IMR-90 (cell line): ENCODE results near the gene NSUN6. TPM values are rescaled to one million over a fixed set of nuclear protein-coding genes. Genes with fewer than 3 reads are reported as not detected.

Source experiments
- ATAC-seq: fragments of 200-7000 bp; cut with Tn5 transposase; 2 replicates; pipeline ENCODE4 v1.9.1; 2020; ENCODE audit warnings: low read depth, mild to moderate bottlenecking, moderate library complexity
- BruUV-seq: library from RNA; stranded (reverse); fragments of 400-500 nt; replicated peaks from 2 replicates; lab custom pipeline; 2021; lab: Mats Ljungman, UMichigan
- CTCF ChIA-PET: fragments of 300-600 bp; formaldehyde crosslinking; extraction: SDS; loops from one replicate; lab custom pipeline; 2021; ENCODE audit warnings: antibody characterized with exemption; lab: Yijun Ruan, JAX
- POLR2A ChIA-PET: fragments of 300-600 bp; sonication (Branson Sonifier 250); formaldehyde crosslinking; loops from one replicate; lab custom pipeline; 2022; ENCODE audit warnings: antibody characterized with exemption; ENCODE audit not compliant: unreplicated experiment; lab: Charles Lee
- DNase-seq: peaks from one replicate; pipeline ENCODE4 v3.0.0; 2013
- H2AFZ ChIP-seq: replicated peaks from 2 replicates; pipeline ENCODE3; 2013; ENCODE audit warnings: low read length, mild to moderate bottlenecking; ENCODE audit not compliant: poor library complexity
- H2AK5ac ChIP-seq: 2 replicates; pipeline ENCODE4 v1.6.1; 2013; ENCODE audit warnings: low read depth, low read length, inconsistent platforms
- H2AK9ac ChIP-seq: replicated peaks from 2 replicates; pipeline ENCODE3; 2013; ENCODE audit warnings: mild to moderate bottlenecking, low read depth, low read length, moderate library complexity; ENCODE audit not compliant: poor library complexity
- H2BK120ac ChIP-seq: 2 replicates; pipeline ENCODE4 v1.6.1; 2013; ENCODE audit warnings: low read depth, low read length, inconsistent platforms
- H2BK15ac ChIP-seq: 3 replicates; pipeline ENCODE4 v1.6.1; 2013; ENCODE audit warnings: low read depth, low read length, inconsistent platforms
- H2BK20ac ChIP-seq: 2 replicates; pipeline ENCODE4 v1.6.1; 2013; ENCODE audit warnings: low read depth, mild to moderate bottlenecking, inconsistent platforms, low read length, moderate library complexity
- H2BK5ac ChIP-seq: 2 replicates; pipeline ENCODE4 v1.6.1; 2013; ENCODE audit warnings: mild to moderate bottlenecking, low read depth, low read length, inconsistent platforms; ENCODE audit not compliant: poor library complexity, severe bottlenecking
- H3K14ac ChIP-seq: replicated peaks from 2 replicates; pipeline ENCODE4 v1.6.1; 2013; ENCODE audit warnings: low read depth, low read length, inconsistent platforms
- H3K18ac ChIP-seq: 2 replicates; pipeline ENCODE4 v1.6.1; 2013; ENCODE audit warnings: low read depth, low read length, control low read depth
- H3K23ac ChIP-seq: 2 replicates; pipeline ENCODE4 v1.6.1; 2013; ENCODE audit warnings: low read depth, low read length, inconsistent platforms
- H3K27ac ChIP-seq: 2 replicates; pipeline ENCODE4 v1.5.1; 2013; ENCODE audit warnings: mild to moderate bottlenecking, control low read depth, low read length; ENCODE audit not compliant: insufficient read depth
- H3K27me3 ChIP-seq: 2 replicates; pipeline ENCODE4 v1.6.1; 2013; ENCODE audit warnings: low read length; ENCODE audit not compliant: control insufficient read depth, insufficient read depth
- H3K36me3 ChIP-seq: 2 replicates; pipeline ENCODE4 v1.6.1; 2013; ENCODE audit warnings: low read length, mixed read lengths; ENCODE audit not compliant: control insufficient read depth, insufficient read depth
- H3K4ac ChIP-seq: 2 replicates; pipeline ENCODE4 v1.6.1; 2013; ENCODE audit warnings: low read depth, low read length, inconsistent platforms
- H3K4me1 ChIP-seq: 2 replicates; pipeline ENCODE4 v1.6.1; 2013; ENCODE audit warnings: low read length, mixed read lengths; ENCODE audit not compliant: control insufficient read depth, insufficient read depth
- H3K4me2 ChIP-seq: 2 replicates; pipeline ENCODE4 v1.6.1; 2013; ENCODE audit warnings: low read depth, mild to moderate bottlenecking, control low read depth, low read length, moderate library complexity
- H3K4me3 ChIP-seq: 2 replicates; pipeline ENCODE4 v1.5.1; 2013; ENCODE audit warnings: low read depth, mild to moderate bottlenecking, control low read depth, low read length, moderate library complexity; ENCODE audit not compliant: insufficient read depth
- H3K56ac ChIP-seq: 2 replicates; pipeline ENCODE4 v1.6.1; 2013; ENCODE audit warnings: low read length, inconsistent platforms; ENCODE audit not compliant: insufficient read depth; ENCODE audit errors: extremely low read depth
- H3K79me1 ChIP-seq, 2 experiments: 2 replicates each; pipeline ENCODE4 v1.6.1; 2013; ENCODE audit warnings: low read length in 2 of 2, inconsistent platforms in 1 of 2, low read depth in 1 of 2
- H3K9ac ChIP-seq: 2 replicates; pipeline ENCODE4 v1.6.1; 2013; ENCODE audit warnings: low read depth, low read length, control low read depth
- H3K9me1 ChIP-seq: 2 replicates; pipeline ENCODE4 v1.6.1; 2013; ENCODE audit warnings: low read length, inconsistent platforms; ENCODE audit not compliant: insufficient read depth
- H3K9me3 ChIP-seq: 2 replicates; pipeline ENCODE4 v1.6.1; 2013; ENCODE audit warnings: low read length; ENCODE audit not compliant: control insufficient read depth, insufficient read depth
- H4K20me1 ChIP-seq: 2 replicates; pipeline ENCODE4 v1.6.1; 2013; ENCODE audit warnings: low read length, inconsistent platforms; ENCODE audit not compliant: insufficient read depth
- H4K5ac ChIP-seq: 2 replicates; pipeline ENCODE4 v1.6.1; 2013; ENCODE audit warnings: mild to moderate bottlenecking, low read depth, low read length, control low read depth
- H4K8ac ChIP-seq, 2 experiments: 2 replicates each; pipeline ENCODE4 v1.6.1; 2013; ENCODE audit warnings: low read depth in 2 of 2, low read length in 2 of 2, control low read depth in 1 of 2, inconsistent platforms in 1 of 2
- H4K91ac ChIP-seq: 2 replicates; pipeline ENCODE4 v1.6.1; 2013; ENCODE audit warnings: low read depth, low read length, inconsistent platforms; ENCODE audit not compliant: insufficient read depth
- CEBPB ChIP-seq: IDR thresholded peaks from 2 replicates; pipeline ENCODE4 v1.6.1; 2012; ENCODE audit warnings: low read depth, low read length, improper control_type of control experiment
- CHD1 ChIP-seq: IDR thresholded peaks from 2 replicates; pipeline ENCODE4 v1.6.1; 2012; ENCODE audit warnings: low read depth, low read length, improper control_type of control experiment
- RCOR1 ChIP-seq: IDR thresholded peaks from 2 replicates; pipeline ENCODE4 v1.6.1; 2012; ENCODE audit warnings: mild to moderate bottlenecking, low read length, improper control_type of control experiment; ENCODE audit not compliant: insufficient replicate concordance
- USF2 ChIP-seq: fragments of 150-350 bp; IDR thresholded peaks from 2 replicates; pipeline ENCODE4 v1.6.1; 2017; ENCODE audit warnings: mild to moderate bottlenecking, antibody characterized with exemption, low read length, low read depth
- WGBS, 2 experiments: methylation state at CpG; one replicate each; pipeline versions ENCODE4 v1.1.5 to v1.1.7; 2013; ENCODE audit warnings: missing lambda C conversion rate in 2 of 2; ENCODE audit not compliant: insufficient read length in 1 of 2; ENCODE audit errors: extremely low coverage in 2 of 2; 5-methylcytosine and 5-hydroxymethylcytosine counted together
- dilution Hi-C: fragments of 300-500 bp; cut with HindIII; formaldehyde crosslinking; loops from one replicate; pipeline ENCODE4 v1.14.3; 2018; ENCODE audit warnings: low sequenced_read_pairs; ENCODE audit not compliant: unreplicated experiment
- in situ Hi-C: fragments of 300-500 bp; cut with MboI; formaldehyde crosslinking; loops from 3 replicates; pipeline ENCODE4 v1.14.3; 2019; ENCODE audit warnings: low sequenced_read_pairs, inconsistent platforms, mixed read lengths
- intact Hi-C: fragments of 100-400 bp; cut with micrococcal nuclease; formaldehyde crosslinking; loops from 2 replicates; pipeline ENCODE4 v1.10.0; 2022
- polyA plus RNA-seq, 3 experiments: library from polyadenylated mRNA; depleted of rRNA; stranded (reverse); fragments of >200 nt; gene quantifications; 2 replicates each; pipeline ENCODE4 v1.2.3, GENCODE V29; 2012; ENCODE audit warnings: low replicate concordance in 1 of 3
- total RNA-seq: library from RNA; depleted of rRNA; stranded (reverse); fragments of >200 nt; gene quantifications from 2 replicates; pipeline ENCODE4 v1.2.3, GENCODE V29; 2012

Gene NSUN6
- total and polyA plus RNA-seq, 2 of the 4 experiments (the other 2 are of a cell fraction): 4.6 to 11.5 TPM

- DNase-seq (peak; percentile 31), ATAC-seq (peak; percentile 5)
- TSS peak; percentile 35 for BruUV-seq
- H3K9ac ChIP-seq: peak overlapping the region; percentile 97
- intact Hi-C loops: loop anchor here (2.0 kb wide), 1 partner anchor 239 kb away; no protein-coding TSS in a partner anchor
- H4K5ac ChIP-seq: peak overlapping the region; percentile 58
- peaks cover 3% of the 10 kb centered on the region for H3K4me1 ChIP-seq
- H2BK15ac ChIP-seq: peak overlapping the region; percentile 50; the same call in 1 of the 3 replicates
- peak; percentile 32; the same call in 1 of the 2 replicates for TF ChIP-seq CEBPB
- no peak for TF ChIP-seq RCOR1
- TF ChIP-seq USF2: no peak
- no peak; the same call in 1 of the 2 replicates for TF ChIP-seq CHD1
- peaks cover 16% of the 10 kb centered on the region; the same call in 1 of the 2 replicates for H4K20me1 ChIP-seq
- peak overlapping the region; percentile 73 for H2BK5ac ChIP-seq
- H3K79me1 ChIP-seq: peaks cover 7 to 34% of the 10 kb centered on the region in 2 experiments
- peak overlapping the region; percentile 75 for H4K91ac ChIP-seq
- H2BK120ac ChIP-seq: 0 out of 2 replicates have a peak overlapping the region, but pooled peaks have one; percentile 47
- peak overlapping the region; percentile 53 for H3K4ac ChIP-seq
- no peaks in the 10 kb centered on the region for H3K9me3 ChIP-seq
- H2AK9ac ChIP-seq: peak overlapping the region; percentile 97
- peaks cover 3% of the 10 kb centered on the region for H3K36me3 ChIP-seq
- peak overlapping the region; percentile 97 for H3K4me2 ChIP-seq
- H3K27ac ChIP-seq: peak overlapping the region; percentile 90
- ChIA-PET POLR2A (no interaction called here), CTCF (no interaction called here)
- 0 out of 2 replicates have a peak overlapping the region, but pooled peaks have one; percentile 6 for H2BK20ac ChIP-seq
- H2AK5ac ChIP-seq: peak overlapping the region; percentile 54
- 0% methylated on average over 9 of the region's 23 CpGs; no CpG with 5 or more reads in 1 of the 2 experiments for WGBS, 2 experiments
- peak overlapping the region; percentile 71 for H3K14ac ChIP-seq
- peak overlapping the region; percentile 97 for H2AFZ ChIP-seq
- peak overlapping the region; percentile 95 for H3K23ac ChIP-seq
- peak overlapping the region; percentile 64 for H3K56ac ChIP-seq
- dilution Hi-C loops: no loop called here
- H3K9me1 ChIP-seq: peaks cover 6% of the 10 kb centered on the region; the same call in 1 of the 2 replicates
- no peaks in the 10 kb centered on the region for H3K27me3 ChIP-seq
- peak overlapping the region; percentile 95 for H3K4me3 ChIP-seq
- peak overlapping the region; percentile 69 to 77 for H4K8ac ChIP-seq
- peak overlapping the region; percentile 59 for H3K18ac ChIP-seq
- in situ Hi-C loops: no loop called here
Observed at GRCh38 chr10:18659819-18660535, 8.6 kb upstream of the NSUN6 start.
